Measurements from ENCODE around the gene SKIDA1.

Gene SKIDA1

DNA sequence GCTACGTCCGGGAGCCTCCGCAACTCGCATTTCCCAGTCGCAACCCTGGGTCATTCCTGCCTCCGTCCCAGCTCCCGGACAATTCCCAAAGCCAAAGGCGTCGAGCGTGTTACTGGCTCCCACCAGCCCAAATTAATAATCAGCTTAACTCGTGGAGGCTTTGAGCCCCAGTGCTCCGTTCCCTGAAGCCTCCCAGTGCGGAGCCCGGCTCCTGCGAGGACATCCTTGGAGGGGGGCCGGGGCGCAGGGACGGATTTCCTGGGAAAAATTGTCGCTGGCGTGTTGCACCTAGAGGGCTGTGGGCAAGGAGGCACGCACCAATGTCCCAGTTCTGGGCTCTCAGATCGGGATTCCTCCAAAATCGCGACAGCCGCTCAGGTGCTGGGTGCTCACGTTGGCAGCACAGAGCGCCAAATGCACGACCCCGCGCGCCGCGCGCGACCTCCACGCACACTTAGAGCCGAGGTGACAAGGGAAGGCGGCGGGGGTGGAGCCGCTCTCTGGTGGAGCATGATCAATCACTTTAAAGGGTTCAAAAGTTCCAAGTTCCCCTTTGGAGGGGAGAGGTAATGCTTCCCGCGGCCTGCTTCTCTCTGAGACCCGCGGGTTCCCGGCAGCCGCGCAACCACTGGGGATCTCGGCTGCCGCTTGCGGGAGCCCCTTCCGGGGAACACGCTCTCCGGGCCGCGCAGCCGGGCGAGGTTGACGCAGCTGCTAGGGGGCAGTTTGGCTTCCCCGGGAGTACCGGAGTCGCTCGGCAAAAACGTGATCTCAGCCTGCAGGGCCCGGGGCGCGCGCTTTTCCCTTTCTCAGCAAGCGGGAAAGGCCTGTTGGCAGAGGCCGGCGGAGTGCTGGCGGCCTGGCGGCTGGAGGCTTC is 25.5 kb downstream of the SKIDA1 start:
- Histone ChIP-seq H3K4me3 (replicated peaks; ENCODE audit: insufficient read depth, low read length) (no peak overlapping the region), H3K27ac (replicated peaks) (no peak overlapping the region), H3K27me3 (ENCODE audit: insufficient read depth, poor library complexity, severe bottlenecking) (peaks cover 5% of the 10 kb centered on the region)
- TF ChIP-seq POLR2AphosphoS5 (IDR thresholded peaks at IDR 0.05; ENCODE audit: low read depth): no peak
- DNase-seq (ENCODE audit: low read depth in 1 of 2, low spot score in 1 of 2): no peak

DNA sequence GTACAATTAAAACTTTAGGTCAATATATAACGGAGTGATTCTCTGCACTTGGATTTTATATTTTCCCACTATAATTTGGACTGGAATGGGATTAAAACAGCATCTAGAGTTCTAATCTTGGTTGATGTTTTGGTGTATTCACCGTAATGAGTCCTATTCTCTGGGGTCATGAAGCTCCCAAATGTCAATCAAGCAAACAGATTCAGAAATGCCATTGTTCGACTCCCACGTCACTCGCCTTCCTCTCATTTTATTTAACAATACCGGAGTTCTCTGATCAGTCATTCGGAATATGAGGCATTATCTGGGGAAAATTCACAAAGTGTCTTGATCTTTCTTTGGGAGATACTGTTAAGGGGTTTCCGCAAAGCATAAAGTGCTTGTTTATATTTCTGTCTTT is 26.5 kb downstream of the SKIDA1 start:
- no peak for DNase-seq (ENCODE audit: low read depth in 1 of 2, low spot score in 1 of 2)
- TF ChIP-seq, protein P1, sequence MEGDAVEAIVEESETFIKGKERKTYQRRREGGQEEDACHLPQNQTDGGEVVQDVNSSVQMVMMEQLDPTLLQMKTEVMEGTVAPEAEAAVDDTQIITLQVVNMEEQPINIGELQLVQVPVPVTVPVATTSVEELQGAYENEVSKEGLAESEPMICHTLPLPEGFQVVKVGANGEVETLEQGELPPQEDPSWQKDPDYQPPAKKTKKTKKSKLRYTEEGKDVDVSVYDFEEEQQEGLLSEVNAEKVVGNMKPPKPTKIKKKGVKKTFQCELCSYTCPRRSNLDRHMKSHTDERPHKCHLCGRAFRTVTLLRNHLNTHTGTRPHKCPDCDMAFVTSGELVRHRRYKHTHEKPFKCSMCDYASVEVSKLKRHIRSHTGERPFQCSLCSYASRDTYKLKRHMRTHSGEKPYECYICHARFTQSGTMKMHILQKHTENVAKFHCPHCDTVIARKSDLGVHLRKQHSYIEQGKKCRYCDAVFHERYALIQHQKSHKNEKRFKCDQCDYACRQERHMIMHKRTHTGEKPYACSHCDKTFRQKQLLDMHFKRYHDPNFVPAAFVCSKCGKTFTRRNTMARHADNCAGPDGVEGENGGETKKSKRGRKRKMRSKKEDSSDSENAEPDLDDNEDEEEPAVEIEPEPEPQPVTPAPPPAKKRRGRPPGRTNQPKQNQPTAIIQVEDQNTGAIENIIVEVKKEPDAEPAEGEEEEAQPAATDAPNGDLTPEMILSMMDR (IDR thresholded peaks at IDR 0.05; ENCODE audit: insufficient read depth, low read length): no peak
- TF ChIP-seq SPI1 (IDR thresholded peaks at IDR 0.05; ENCODE audit: borderline replicate concordance, low read depth): no peak
- TF ChIP-seq GABPA (IDR thresholded peaks at IDR 0.05; ENCODE audit: low read depth): no peak
- TF ChIP-seq POLR2AphosphoS5 (IDR thresholded peaks at IDR 0.05; ENCODE audit: low read depth): no peak
- TF ChIP-seq, protein P2, sequence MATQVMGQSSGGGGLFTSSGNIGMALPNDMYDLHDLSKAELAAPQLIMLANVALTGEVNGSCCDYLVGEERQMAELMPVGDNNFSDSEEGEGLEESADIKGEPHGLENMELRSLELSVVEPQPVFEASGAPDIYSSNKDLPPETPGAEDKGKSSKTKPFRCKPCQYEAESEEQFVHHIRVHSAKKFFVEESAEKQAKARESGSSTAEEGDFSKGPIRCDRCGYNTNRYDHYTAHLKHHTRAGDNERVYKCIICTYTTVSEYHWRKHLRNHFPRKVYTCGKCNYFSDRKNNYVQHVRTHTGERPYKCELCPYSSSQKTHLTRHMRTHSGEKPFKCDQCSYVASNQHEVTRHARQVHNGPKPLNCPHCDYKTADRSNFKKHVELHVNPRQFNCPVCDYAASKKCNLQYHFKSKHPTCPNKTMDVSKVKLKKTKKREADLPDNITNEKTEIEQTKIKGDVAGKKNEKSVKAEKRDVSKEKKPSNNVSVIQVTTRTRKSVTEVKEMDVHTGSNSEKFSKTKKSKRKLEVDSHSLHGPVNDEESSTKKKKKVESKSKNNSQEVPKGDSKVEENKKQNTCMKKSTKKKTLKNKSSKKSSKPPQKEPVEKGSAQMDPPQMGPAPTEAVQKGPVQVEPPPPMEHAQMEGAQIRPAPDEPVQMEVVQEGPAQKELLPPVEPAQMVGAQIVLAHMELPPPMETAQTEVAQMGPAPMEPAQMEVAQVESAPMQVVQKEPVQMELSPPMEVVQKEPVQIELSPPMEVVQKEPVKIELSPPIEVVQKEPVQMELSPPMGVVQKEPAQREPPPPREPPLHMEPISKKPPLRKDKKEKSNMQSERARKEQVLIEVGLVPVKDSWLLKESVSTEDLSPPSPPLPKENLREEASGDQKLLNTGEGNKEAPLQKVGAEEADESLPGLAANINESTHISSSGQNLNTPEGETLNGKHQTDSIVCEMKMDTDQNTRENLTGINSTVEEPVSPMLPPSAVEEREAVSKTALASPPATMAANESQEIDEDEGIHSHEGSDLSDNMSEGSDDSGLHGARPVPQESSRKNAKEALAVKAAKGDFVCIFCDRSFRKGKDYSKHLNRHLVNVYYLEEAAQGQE (IDR thresholded peaks at IDR 0.05; ENCODE audit: insufficient replicate concordance, low read depth): no peak
- Histone ChIP-seq H3K27ac (replicated peaks) (no peak overlapping the region), H3K27me3 (ENCODE audit: insufficient read depth, poor library complexity, severe bottlenecking) (peaks cover 5% of the 10 kb centered on the region), H3K4me3 (replicated peaks; ENCODE audit: insufficient read depth, low read length) (no peak overlapping the region)

- peaks cover 5% of the 10 kb centered on the region for H3K27me3 ChIP-seq (ENCODE audit: insufficient read depth, poor library complexity, severe bottlenecking)
- DNase-seq (ENCODE audit: low read depth in 1 of 2, low spot score in 1 of 2): no peak
- no peak overlapping the region for H3K27ac ChIP-seq (replicated peaks)
- TF ChIP-seq SPI1 (IDR thresholded peaks at IDR 0.05; ENCODE audit: borderline replicate concordance, low read depth): no peak
- no peak for TF ChIP-seq GABPA (IDR thresholded peaks at IDR 0.05; ENCODE audit: low read depth)
- TF ChIP-seq, protein P1 (IDR thresholded peaks at IDR 0.05; ENCODE audit: insufficient read depth, low read length): no peak
- no peak for TF ChIP-seq POLR2AphosphoS5 (IDR thresholded peaks at IDR 0.05; ENCODE audit: low read depth)
- TF ChIP-seq, protein P2 (IDR thresholded peaks at IDR 0.05; ENCODE audit: insufficient replicate concordance, low read depth): no peak
- H3K4me3 ChIP-seq (replicated peaks; ENCODE audit: insufficient read depth, low read length): no peak overlapping the region
These were observed 27.1 kb downstream of the SKIDA1 start for GRCh38 chr10:21498377-21498776.

GRCh38 chr10:21497177-21497807 is 28.2 kb downstream of the SKIDA1 start:
- DNase-seq (ENCODE audit: low read depth in 1 of 2, low spot score in 1 of 2): peak in 1 of 2 experiments; percentile 14
- no peak overlapping the region for H3K27ac ChIP-seq (replicated peaks)
- H3K4me3 ChIP-seq (replicated peaks; ENCODE audit: insufficient read depth, low read length): peak overlapping the region; percentile 60
- TF ChIP-seq, protein P2 (IDR thresholded peaks at IDR 0.05; ENCODE audit: insufficient replicate concordance, low read depth): no peak
- TF ChIP-seq GABPA (IDR thresholded peaks at IDR 0.05; ENCODE audit: low read depth): no peak
- TF ChIP-seq POLR2AphosphoS5 (IDR thresholded peaks at IDR 0.05; ENCODE audit: low read depth): no peak
- no peak for TF ChIP-seq SPI1 (IDR thresholded peaks at IDR 0.05; ENCODE audit: borderline replicate concordance, low read depth)
- TF ChIP-seq, protein P1 (IDR thresholded peaks at IDR 0.05; ENCODE audit: insufficient read depth, low read length): no peak
- peaks cover 5% of the 10 kb centered on the region for H3K27me3 ChIP-seq (ENCODE audit: insufficient read depth, poor library complexity, severe bottlenecking)
